MM.1S (cell line): Measurements from ENCODE around the gene ORAI1.

Experiments
- DNase-seq: peaks from one replicate; pipeline ENCODE4 v3.0.0-alpha.2; 2015
- H2AFZ ChIP-seq: fragments of 300-600 bp; sonication (generic); 2 replicates; pipeline ENCODE4 v1.6.0; 2016; ENCODE audit warnings: antibody characterized with exemption, low read length
- H3F3A ChIP-seq: fragments of 300-600 bp; sonication (generic); 2 replicates; pipeline ENCODE4 v1.6.1; 2016; ENCODE audit warnings: mild to moderate bottlenecking, antibody characterized with exemption, low read length, moderate library complexity, mixed read lengths; ENCODE audit not compliant: insufficient read depth
- H3K27ac ChIP-seq: fragments of 300-600 bp; sonication (generic); 2 replicates; pipeline ENCODE4 v1.5.1; 2016; ENCODE audit warnings: mild to moderate bottlenecking, low read length
- H3K27me3 ChIP-seq: fragments of 300-600 bp; sonication (generic); replicated peaks from 2 replicates; pipeline ENCODE4 v1.6.0; 2016; ENCODE audit warnings: low read length; ENCODE audit not compliant: insufficient read depth
- H3K36me3 ChIP-seq: fragments of 300-600 bp; sonication (generic); replicated peaks from 2 replicates; pipeline ENCODE4 v1.6.1; 2016; ENCODE audit warnings: mild to moderate bottlenecking, low read length, mixed read lengths; ENCODE audit not compliant: insufficient read depth
- H3K4me1 ChIP-seq: fragments of 300-600 bp; sonication (generic); 2 replicates; pipeline ENCODE4 v1.6.1; 2016; ENCODE audit warnings: low read length, mixed read lengths
- H3K4me2 ChIP-seq: fragments of 300-600 bp; sonication (generic); 2 replicates; pipeline ENCODE4 v1.6.0; 2016; ENCODE audit warnings: low read depth, low read length
- H3K4me3 ChIP-seq: fragments of 300-600 bp; sonication (generic); 2 replicates; pipeline ENCODE4 v1.5.1; 2016; ENCODE audit warnings: low read length, mixed read lengths
- H3K79me2 ChIP-seq: fragments of 300-600 bp; sonication (generic); 2 replicates; pipeline ENCODE4 v1.6.1; 2016; ENCODE audit warnings: mixed run types, low read length, mixed read lengths
- H3K9ac ChIP-seq: fragments of 300-600 bp; sonication (generic); 2 replicates; pipeline ENCODE4 v1.6.1; 2016; ENCODE audit warnings: low read length, mixed read lengths
- H3K9me2 ChIP-seq: fragments of 300-600 bp; sonication (generic); replicated peaks from 2 replicates; pipeline ENCODE4 v1.6.1; 2016; ENCODE audit warnings: mild to moderate bottlenecking, low read length, mixed read lengths; ENCODE audit not compliant: insufficient read depth
- H3K9me3 ChIP-seq: fragments of 300-600 bp; sonication (generic); replicated peaks from 2 replicates; pipeline ENCODE4 v1.6.1; 2016; ENCODE audit warnings: mild to moderate bottlenecking, low read length, mixed read lengths; ENCODE audit not compliant: insufficient read depth
- H4K20me1 ChIP-seq: fragments of 300-600 bp; sonication (generic); 2 replicates; pipeline ENCODE4 v1.6.1; 2016; ENCODE audit warnings: mild to moderate bottlenecking, low read length, moderate library complexity, mixed read lengths; ENCODE audit not compliant: insufficient read depth
- EZH2 ChIP-seq: fragments of 300-600 bp; sonication (generic); optimal IDR thresholded peaks from 2 replicates; pipeline ENCODE3; 2017; ENCODE audit warnings: low read depth, mild to moderate bottlenecking, antibody characterized with exemption, low read length, mixed read lengths
- EZH2phosphoT487 ChIP-seq: fragments of 300-600 bp; sonication (generic); IDR thresholded peaks from 2 replicates; pipeline ENCODE4 v1.6.1; 2018; ENCODE audit warnings: antibody characterized with exemption, low read length
- TF ChIP-seq, protein P1 (sequence below): fragments of 300-600 bp; sonication (generic); IDR thresholded peaks from 2 replicates; pipeline ENCODE4 v1.5.1; 2016; ENCODE audit warnings: antibody characterized with exemption, low read length, mixed read lengths

ORAI1 gene

DNA sequence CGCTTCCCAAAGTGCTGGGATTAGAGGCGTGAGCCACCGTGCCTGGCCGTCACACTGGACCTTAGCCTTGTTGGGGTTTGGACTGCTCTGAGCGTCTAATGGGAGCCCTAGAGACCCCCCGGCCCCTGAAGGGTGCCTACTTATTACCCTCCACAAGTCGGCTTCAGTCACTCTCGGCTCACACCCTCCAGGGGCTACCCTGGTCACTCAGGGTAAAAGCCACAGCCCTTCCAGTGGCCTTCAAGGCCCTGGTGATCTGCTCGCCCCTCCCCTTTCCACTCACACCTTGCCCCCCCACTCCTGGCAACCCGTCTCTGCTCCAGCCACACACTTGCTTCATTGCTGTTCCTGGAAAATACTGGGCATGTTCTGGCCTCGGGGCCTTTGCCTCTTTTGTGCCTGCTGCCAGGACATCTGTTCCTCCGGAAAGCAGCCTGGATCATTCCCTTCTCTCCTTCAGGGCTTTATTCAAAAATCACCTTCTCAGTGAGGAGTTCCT, 46.7 kb downstream of the ORAI1 start:
- Histone ChIP-seq H3F3A (peaks cover 6% of the 10 kb centered on the region), H4K20me1 (no peaks in the 10 kb centered on the region), H3K9ac (peak overlapping the region; percentile 47; the same call in 1 of the 2 replicates), H3K4me3 (peak overlapping the region; percentile 49; the same call in 1 of the 2 replicates), H3K27ac (peak overlapping the region; percentile 56; the same call in 1 of the 2 replicates), H3K4me2 (peak overlapping the region; percentile 70; the same call in 1 of the 2 replicates), H3K9me2 (no peaks in the 10 kb centered on the region), H3K79me2 (no peaks in the 10 kb centered on the region), H2AFZ (0 out of 2 replicates have a peak overlapping the region, but pooled peaks have one; percentile 48), H3K36me3 (no peaks in the 10 kb centered on the region), H3K9me3 (no peaks in the 10 kb centered on the region), H3K4me1 (0 out of 2 replicates have a peak, but pooled peaks cover 3% of the 10 kb centered on the region), H3K27me3 (no peaks in the 10 kb centered on the region)
- DNase-seq = no peak
- TF ChIP-seq EZH2 = no peak
- no peak for TF ChIP-seq EZH2phosphoT487
- TF ChIP-seq, protein P1, sequence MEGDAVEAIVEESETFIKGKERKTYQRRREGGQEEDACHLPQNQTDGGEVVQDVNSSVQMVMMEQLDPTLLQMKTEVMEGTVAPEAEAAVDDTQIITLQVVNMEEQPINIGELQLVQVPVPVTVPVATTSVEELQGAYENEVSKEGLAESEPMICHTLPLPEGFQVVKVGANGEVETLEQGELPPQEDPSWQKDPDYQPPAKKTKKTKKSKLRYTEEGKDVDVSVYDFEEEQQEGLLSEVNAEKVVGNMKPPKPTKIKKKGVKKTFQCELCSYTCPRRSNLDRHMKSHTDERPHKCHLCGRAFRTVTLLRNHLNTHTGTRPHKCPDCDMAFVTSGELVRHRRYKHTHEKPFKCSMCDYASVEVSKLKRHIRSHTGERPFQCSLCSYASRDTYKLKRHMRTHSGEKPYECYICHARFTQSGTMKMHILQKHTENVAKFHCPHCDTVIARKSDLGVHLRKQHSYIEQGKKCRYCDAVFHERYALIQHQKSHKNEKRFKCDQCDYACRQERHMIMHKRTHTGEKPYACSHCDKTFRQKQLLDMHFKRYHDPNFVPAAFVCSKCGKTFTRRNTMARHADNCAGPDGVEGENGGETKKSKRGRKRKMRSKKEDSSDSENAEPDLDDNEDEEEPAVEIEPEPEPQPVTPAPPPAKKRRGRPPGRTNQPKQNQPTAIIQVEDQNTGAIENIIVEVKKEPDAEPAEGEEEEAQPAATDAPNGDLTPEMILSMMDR = no peak

DNA sequence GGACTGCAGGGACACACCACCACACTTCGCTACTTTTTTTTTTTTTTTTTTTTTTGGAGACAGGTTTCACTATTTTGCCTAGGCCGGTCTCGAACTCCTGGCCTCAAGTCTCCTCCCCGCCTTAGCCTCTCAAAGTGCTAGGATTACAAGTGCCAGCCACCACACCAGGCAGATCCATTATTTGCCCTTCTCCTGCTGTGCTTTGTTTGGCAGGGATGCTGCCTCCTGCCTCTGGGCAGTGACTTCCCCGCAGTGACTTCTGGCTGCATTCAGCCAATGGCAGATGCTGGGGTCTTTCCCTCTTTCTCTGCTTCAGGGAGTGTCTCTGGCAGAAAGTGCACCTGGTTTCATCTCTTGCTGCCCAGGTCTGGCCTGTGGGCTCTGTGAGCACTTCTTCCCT, 49.9 kb downstream of the ORAI1 start:
- Histone ChIP-seq H3K4me2 (no peak overlapping the region), H3K4me3 (no peak overlapping the region), H2AFZ (no peak overlapping the region), H3K9me2 (no peaks in the 10 kb centered on the region), H3K9me3 (no peaks in the 10 kb centered on the region), H3F3A (peaks cover 6% of the 10 kb centered on the region), H3K79me2 (no peaks in the 10 kb centered on the region), H3K9ac (no peak overlapping the region), H3K4me1 (0 out of 2 replicates have a peak, but pooled peaks cover 3% of the 10 kb centered on the region), H3K36me3 (no peaks in the 10 kb centered on the region), H3K27me3 (no peaks in the 10 kb centered on the region), H4K20me1 (no peaks in the 10 kb centered on the region), H3K27ac (no peak overlapping the region)
- DNase-seq = no peak
- no peak for TF ChIP-seq EZH2phosphoT487
- TF ChIP-seq, protein P1 = no peak
- TF ChIP-seq EZH2 = no peak

DNA sequence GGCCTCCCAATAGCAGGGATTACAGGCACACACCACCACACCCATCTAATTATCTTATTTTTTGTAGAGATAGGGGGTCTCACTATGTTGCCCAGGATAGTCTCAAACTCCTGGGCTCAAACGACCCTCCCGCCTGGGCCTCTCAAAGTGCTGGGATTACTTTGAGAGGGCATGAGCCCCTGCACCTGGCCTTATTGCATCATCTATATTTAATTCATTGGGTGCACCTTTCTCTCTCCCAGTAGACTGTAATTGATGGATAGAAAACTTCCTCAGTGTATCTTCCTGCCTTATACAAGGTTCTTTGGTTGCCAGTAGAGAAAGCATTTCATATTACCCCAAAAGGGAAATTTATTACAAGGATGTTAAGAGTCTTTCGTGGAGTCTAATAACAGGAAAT, 52.0 kb downstream of the ORAI1 start:
- no peaks in the 10 kb centered on the region for H3K36me3 ChIP-seq
- H4K20me1 ChIP-seq = no peaks in the 10 kb centered on the region
- no peak overlapping the region for H3K9ac ChIP-seq
- no peaks in the 10 kb centered on the region for H3K27me3 ChIP-seq
- TF ChIP-seq, protein P1 = no peak
- TF ChIP-seq EZH2phosphoT487 = no peak
- no peak for TF ChIP-seq EZH2
- no peak for DNase-seq
- no peak overlapping the region for H3K4me2 ChIP-seq
- no peaks in the 10 kb centered on the region for H3K9me3 ChIP-seq
- H3K9me2 ChIP-seq = no peaks in the 10 kb centered on the region
- H3K4me1 ChIP-seq = no peaks in the 10 kb centered on the region
- no peak overlapping the region for H3K4me3 ChIP-seq
- no peaks in the 10 kb centered on the region for H3F3A ChIP-seq
- H3K27ac ChIP-seq = no peak overlapping the region
- H3K79me2 ChIP-seq = no peaks in the 10 kb centered on the region
- H2AFZ ChIP-seq = no peak overlapping the region
